ENCODE measurements around the gene BABAM1. TPM values are rescaled to one million over a fixed set of nuclear protein-coding genes. Genes with fewer than 3 reads are reported as not detected.

Gene BABAM1
- total RNA-seq, 2 donors from 2014 or later: 136 to 151 TPM

GRCh38 chr19:17234911-17235299 lies 32.3 kb upstream of the BABAM1 start:
- Histone ChIP-seq H3K36me3 (ENCODE audit: control insufficient read depth, insufficient read depth, low read length) (peaks cover 60% of the 10 kb centered on the region), H3K27ac (ENCODE audit: low read depth, low read length) (no peak overlapping the region), H3K4me1 (ENCODE audit: control insufficient read depth, insufficient read depth, low read length) (peaks cover 4% of the 10 kb centered on the region), H3K27me3 (ENCODE audit: control insufficient read depth, insufficient read depth, low read length, poor library complexity, severe bottlenecking) (no peaks in the 10 kb centered on the region), H3K9ac (ENCODE audit: extremely low read depth, low read length, poor library complexity, severe bottlenecking) (peak overlapping the region; percentile 15), H3K9me3 (ENCODE audit: control insufficient read depth, low read length) (no peaks in the 10 kb centered on the region), H3K4me3 (ENCODE audit: low read length) (peak overlapping the region; percentile 78)
- no peaks in the 10 kb centered on the region for H3K27me3 Mint-ChIP-seq (ENCODE audit: insufficient read depth)
- peaks cover 3% of the 10 kb centered on the region for H3K4me1 Mint-ChIP-seq
- H3K27ac Mint-ChIP-seq: peak overlapping the region; percentile 48
- WGBS, 2 experiments (ENCODE audit: insufficient coverage in 1 of 2, insufficient read length in 1 of 2): 6 to 15% methylated on average over 7 to 10 of the region's 11 CpGs
- TF ChIP-seq CTCF (conservative IDR thresholded peaks at IDR 0.05): no peak
- DNase-seq: peak; percentile 90
- no peaks in the 10 kb centered on the region for H3K9me3 Mint-ChIP-seq
- H3K36me3 Mint-ChIP-seq (ENCODE audit: low read depth): peaks cover 42% of the 10 kb centered on the region
- peak overlapping the region; percentile 62 for H3K4me3 Mint-ChIP-seq

- peak; percentile 63 for TF ChIP-seq CTCF (conservative IDR thresholded peaks at IDR 0.05)
- H3K27ac Mint-ChIP-seq: peak overlapping the region; percentile 48
- H3K4me3 Mint-ChIP-seq: peak overlapping the region; percentile 62
- H3K36me3 ChIP-seq (ENCODE audit: control insufficient read depth, insufficient read depth, low read length): peaks cover 66% of the 10 kb centered on the region
- peak overlapping the region; percentile 44 for H3K27ac ChIP-seq (ENCODE audit: low read depth, low read length)
- no peaks in the 10 kb centered on the region for H3K9me3 ChIP-seq (ENCODE audit: control insufficient read depth, low read length)
- peaks cover 3% of the 10 kb centered on the region for H3K4me1 Mint-ChIP-seq
- no peaks in the 10 kb centered on the region for H3K27me3 Mint-ChIP-seq (ENCODE audit: insufficient read depth)
- WGBS, 2 experiments (ENCODE audit: insufficient coverage in 1 of 2, insufficient read length in 1 of 2): 3 to 6% methylated on average over 18 to 80 of the region's 80 CpGs
- peak overlapping the region; percentile 78 for H3K4me3 ChIP-seq (ENCODE audit: low read length)
- H3K9ac ChIP-seq (ENCODE audit: extremely low read depth, low read length, poor library complexity, severe bottlenecking): peak overlapping the region; percentile 15
- peak; percentile 85 for DNase-seq
- no peaks in the 10 kb centered on the region for H3K27me3 ChIP-seq (ENCODE audit: control insufficient read depth, insufficient read depth, low read length, poor library complexity, severe bottlenecking)
- H3K36me3 Mint-ChIP-seq (ENCODE audit: low read depth): peaks cover 40% of the 10 kb centered on the region
- peaks cover 4% of the 10 kb centered on the region for H3K4me1 ChIP-seq (ENCODE audit: control insufficient read depth, insufficient read depth, low read length)
- no peaks in the 10 kb centered on the region for H3K9me3 Mint-ChIP-seq
Measured at GRCh38 chr19:17235300-17235970, 31.8 kb upstream of the BABAM1 start.

- TF ChIP-seq CTCF (conservative IDR thresholded peaks at IDR 0.05): no peak
- peaks cover 41% of the 10 kb centered on the region for H3K36me3 Mint-ChIP-seq (ENCODE audit: low read depth)
- Histone ChIP-seq H3K4me1 (ENCODE audit: control insufficient read depth, insufficient read depth, low read length) (peaks cover 4% of the 10 kb centered on the region), H3K9me3 (ENCODE audit: control insufficient read depth, low read length) (no peaks in the 10 kb centered on the region), H3K36me3 (ENCODE audit: control insufficient read depth, insufficient read depth, low read length) (peaks cover 67% of the 10 kb centered on the region), H3K9ac (ENCODE audit: extremely low read depth, low read length, poor library complexity, severe bottlenecking) (no peak overlapping the region), H3K4me3 (ENCODE audit: low read length) (no peak overlapping the region), H3K27ac (ENCODE audit: low read depth, low read length) (peak overlapping the region; percentile 44), H3K27me3 (ENCODE audit: control insufficient read depth, insufficient read depth, low read length, poor library complexity, severe bottlenecking) (no peaks in the 10 kb centered on the region)
- no peaks in the 10 kb centered on the region for H3K9me3 Mint-ChIP-seq
- H3K4me1 Mint-ChIP-seq: peaks cover 10% of the 10 kb centered on the region
- peak overlapping the region; percentile 62 for H3K4me3 Mint-ChIP-seq
- no peak for DNase-seq
- no peaks in the 10 kb centered on the region for H3K27me3 Mint-ChIP-seq (ENCODE audit: insufficient read depth)
- WGBS, 2 experiments (ENCODE audit: insufficient coverage in 1 of 2, insufficient read length in 1 of 2): 16 to 80% methylated on average over 2 to 11 of the region's 27 CpGs
- H3K27ac Mint-ChIP-seq: no peak overlapping the region
Measured at GRCh38 chr19:17235971-17236777, 31.1 kb upstream of the BABAM1 start.
